NCI-H1436 (cell line): ENCODE results near the gene HOXB6.

Experiments used
- DNase-seq: peaks from one replicate; lab custom pipeline; 2025; lab: John Stamatoyannopoulos, UW

HOXB6 gene

DNA sequence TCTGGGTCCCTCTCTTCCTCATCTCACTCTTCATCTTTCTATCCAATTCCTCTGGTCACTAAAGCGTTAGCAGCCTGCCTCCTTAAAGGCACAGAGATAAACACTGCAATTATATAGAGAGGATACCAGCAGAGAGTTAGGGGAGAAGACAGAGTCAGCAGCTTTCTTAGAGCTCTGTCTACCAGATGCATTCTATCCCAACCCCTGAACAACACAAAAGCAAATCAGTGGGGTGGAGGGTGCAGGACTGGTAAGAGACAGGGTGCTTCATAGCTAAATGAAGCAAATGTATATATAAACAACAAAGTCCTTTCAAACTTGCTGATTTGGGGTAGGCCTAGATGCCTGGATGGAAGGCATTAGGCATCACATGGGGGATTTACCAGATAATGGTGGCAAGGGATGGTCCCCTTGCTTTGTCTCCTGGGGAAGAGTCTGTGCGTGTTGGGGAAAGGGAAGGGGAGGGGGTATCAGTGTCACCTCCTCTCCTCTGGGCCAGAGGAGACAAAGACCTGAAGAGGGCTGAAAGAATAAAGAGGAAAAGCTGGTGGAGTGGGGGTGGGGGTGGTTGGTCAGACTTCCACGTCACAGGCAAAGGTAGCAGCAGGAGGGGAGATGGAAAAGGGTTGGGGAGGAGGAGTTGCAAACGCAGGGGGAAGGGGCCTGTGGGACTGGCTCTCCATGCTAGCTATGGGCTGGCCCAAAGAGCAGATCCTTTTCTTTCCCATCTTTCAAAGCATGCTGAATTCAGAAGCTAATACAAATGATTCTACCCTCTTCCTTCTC, 38.7 kb downstream of the HOXB6 start:
- DNase-seq = no peak

DNA sequence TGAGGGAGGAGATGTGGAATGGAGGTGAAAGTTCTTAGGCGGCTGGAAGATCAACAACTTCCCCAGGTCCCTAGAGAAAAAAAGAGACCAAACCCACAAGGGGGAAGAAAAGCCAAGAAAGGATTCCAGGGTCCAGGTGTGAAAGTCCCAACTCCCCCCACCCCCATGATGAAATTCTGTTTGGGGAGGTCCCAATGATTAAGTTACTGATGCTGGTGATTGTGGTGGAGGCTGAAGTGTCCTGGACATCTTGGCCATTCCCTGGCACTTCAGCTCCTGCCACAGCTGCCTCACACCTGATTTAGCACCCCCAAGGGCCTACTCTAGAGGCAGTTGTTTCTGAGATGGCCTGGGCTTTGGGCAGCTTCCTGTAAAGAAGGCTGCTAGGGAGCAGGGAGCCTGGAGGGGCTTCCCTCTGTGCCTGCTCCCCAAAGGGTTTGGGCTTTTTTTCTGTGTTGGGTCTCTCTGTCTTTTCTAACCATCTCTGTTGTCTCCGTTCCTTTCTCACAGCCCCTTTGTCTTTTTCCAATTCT, 39.7 kb downstream of the HOXB6 start:
- DNase-seq = no peak

DNA sequence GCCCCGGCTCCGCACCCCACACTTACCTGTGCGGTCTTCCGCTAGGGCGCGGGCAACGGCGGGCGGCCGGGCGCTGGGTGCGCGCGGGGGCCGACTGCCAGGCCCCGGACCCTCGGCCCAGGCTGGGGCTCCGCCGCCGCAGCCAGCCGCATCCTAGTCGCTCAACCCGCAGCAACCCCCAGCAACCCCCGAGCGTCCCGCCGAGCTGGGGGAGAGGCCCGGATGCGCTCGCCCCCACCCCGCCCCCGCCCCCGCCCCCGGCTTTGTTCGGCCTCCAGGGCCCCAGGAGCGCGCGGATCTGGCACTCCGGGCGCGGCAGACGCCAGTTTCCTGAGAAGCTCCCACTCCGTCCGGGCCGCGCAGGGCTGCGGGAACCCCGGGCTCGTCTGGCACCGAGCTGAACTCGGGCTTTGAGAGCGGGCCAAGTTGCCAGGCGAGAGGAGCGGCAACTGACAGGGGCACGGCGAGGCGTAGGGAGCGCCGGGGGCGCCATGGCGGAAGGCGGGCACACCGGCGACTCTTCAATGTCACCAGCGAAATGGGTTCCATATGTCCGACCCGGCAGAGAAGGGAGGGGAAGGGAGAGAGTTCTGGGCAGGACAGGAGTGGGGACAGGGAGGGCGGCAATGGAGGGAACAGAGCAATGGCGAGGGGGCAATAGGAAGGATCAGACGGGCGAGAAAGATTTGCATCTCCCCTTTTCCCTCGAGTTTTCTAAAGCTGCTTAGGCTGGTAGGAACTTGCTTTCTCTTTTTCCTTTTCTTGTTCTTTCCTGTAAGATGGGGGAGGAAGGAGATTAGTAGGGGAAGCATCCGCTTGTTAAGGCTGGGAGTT, 40.4 kb downstream of the HOXB6 start:
- DNase-seq = peak; percentile 55

DNA sequence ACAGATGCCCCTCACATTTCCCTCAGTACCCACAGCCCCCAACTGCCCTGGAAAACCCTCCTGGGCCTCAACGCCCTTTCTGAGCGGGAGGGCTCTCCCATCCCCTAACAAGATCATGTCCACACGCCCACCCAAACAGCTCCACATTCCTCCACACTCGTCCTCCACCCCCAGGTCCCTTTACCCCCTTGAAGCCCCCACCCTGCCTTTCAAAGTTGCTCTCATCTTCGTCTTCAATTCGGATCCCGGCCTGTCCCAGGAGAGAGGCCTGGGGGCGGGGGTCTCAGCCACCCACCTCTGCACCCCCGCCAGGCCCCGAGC, 41.0 kb downstream of the HOXB6 start:
- no peak for DNase-seq

DNA sequence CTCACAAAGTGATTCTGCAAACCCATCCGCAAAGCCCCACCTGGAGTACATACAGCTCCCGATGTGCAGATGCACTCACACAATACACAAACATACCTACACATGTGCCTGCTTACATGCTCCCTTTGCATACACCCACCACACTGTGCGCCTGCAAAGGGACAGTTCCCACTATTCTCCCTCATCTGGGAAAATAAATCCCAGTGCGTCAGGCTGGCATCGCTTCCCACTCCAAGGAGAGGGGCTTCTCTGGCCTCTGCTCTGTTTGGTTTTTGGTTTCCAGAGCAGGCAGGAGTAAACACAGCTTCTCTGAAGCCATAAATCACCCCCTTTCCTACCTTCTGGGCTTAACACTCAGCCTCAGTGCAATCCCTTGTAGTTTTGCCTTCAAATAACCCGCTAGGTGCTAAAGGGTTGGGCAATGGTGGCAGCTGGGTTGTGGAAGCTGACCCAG, 41.4 kb downstream of the HOXB6 start:
- DNase-seq = no peak

DNA sequence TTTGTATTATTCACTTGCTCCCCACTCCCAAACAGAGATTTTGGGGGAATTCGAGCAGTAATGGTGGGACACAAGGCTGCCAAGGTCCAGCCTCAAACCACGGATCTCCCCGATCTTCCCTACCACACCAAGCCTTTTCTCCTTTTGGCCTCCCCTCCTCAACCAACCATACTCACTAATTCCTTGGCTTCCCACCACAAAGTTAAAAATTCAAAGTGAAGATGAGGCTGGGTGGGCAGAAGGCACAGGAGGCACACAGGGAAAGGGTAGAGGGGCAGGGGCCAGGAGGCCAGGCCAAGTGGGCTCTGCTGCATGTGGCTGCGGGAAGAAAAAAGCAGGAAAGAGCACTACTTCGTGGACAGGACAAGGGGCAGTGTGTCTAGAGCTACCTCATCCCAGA, 41.9 kb downstream of the HOXB6 start:
- no peak for DNase-seq

DNA sequence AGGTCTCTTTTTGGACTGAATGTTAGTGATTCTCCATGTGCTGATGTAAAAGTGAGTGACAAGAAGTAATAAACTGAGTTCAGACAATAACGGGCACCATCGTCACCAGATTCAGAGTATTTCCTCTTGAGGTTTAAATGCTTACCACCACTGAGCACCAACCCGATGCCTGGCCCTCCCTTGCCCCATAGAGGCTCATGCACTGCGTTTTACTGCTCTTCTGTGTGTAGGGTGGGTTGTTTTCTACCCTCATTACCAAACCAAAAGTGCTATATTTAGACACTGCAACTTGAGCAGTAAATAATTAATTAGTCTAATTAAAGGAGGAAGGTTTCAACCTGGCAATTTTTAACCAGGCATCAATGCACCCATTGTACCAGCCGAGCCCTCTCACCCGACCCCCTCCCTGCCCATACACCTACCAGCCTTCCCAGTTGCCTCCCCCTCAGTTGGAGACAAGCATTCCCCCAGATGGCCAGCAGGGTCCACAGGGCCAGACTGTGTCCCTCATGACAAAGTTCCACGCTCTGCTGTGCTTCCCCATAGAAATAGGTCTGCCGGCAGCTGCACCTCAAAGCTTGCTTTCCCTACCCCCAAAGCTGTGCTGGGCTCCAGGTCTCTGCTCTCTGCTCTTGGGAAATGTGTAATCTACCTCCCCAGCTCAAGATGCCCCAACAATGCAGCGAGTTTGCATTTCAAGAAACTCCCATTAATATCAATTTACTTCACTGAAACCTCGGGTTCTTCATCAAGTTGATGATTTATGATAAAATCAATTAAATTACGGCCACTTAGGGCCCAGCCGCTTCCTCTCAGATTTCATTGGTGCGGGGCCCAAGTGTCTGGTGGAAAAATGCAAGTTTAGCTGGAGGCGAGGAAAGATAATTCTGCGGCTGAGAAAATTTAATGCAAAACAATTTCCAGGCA, 42.6 kb downstream of the HOXB6 start:
- no peak for DNase-seq

DNA sequence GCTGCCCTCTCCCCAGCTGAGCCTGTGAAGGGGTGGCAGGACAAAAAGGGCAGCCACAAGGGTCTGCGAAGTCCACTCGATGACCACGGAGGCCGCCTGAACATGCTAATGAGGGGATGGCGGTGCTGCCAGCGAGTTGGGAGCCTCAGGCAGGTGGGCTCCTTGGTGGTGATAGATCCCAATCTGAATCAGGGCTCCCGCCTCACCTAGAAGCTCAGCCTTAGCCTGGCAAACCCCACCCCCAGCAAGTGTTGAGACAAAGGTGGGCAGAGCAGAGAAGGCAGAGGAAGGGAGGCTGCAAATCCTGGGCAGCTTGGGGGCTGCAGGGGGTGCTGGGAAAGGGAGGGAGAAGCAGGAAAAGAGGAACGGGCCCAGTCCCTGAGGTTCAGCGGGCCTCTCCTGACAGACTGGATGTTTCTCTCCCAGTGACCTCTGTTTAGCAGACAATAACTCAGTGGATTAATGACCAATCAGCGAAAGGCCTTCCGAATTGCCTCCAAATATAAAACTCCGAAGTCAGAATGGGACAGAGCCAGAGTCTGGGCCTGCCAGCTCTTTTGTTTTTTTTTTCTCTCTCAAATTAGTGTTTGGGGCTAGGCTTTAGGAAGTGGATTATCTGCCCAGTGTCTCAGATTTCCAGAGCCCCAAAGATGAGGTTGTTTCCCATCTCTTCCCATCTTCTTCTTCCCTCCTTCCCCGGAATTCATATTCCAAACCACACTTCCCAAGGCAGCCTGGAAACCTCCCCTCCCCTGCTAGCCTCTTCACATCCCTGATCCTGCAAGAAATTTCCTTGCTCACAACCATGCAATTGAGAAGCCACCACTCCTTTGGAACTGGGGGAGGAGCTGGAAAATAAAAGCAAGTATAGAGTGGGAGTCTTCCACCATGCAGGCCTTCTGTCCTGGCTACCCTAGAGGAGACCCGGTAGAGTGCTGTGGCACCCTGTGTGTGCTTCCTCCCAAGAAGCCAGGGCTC, 44.7 kb downstream of the HOXB6 start:
- no peak for DNase-seq

DNA sequence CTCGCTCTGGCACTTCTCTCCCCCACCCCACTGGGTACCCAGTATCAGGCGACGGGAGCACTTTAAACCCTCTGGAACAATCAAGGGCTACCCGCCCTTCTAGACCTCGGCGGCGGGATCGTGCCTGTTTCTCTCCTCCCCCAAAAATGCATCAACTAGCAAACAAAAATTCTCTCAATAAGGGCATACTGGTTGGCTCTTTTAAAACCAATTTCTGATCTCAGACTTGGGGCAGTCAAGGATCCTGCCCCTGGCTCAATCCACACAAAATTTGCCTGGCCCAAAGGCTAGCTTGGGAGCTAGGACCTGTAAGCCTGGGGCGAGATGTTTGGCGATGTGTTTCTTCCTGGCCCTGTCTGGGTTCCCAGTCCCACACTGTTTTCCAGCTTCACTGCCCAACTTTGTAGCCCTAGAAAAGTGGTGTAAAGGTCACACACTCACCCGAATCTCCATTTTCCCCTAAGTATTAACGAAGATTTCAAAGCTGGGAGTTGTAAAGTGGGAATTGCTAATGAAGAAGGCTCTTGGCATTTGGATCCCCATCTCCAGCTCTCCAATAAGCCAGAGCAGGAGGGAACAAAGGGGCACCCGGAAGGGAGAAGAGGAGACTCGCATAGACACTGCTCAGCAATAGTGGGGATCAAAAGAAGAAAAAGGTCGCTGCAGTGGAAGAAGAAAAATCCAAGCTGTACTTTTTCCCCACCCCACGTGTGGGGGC, 45.5 kb downstream of the HOXB6 start:
- no peak for DNase-seq

DNA sequence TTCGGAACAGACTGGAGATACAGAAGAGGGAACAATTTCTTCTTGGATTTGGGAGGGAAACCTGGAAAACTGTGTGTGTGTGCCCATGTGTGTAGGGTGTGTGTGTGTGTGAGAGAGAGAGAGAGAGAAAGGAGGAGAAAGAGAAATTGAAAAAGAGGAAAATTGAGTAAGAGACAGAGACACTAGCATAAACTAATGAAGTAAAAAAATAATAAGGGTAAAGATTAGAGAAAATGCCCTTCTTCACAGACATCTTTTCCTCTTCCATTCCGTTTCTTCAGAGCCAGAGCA, 46.0 kb downstream of the HOXB6 start:
- no peak for DNase-seq

DNA sequence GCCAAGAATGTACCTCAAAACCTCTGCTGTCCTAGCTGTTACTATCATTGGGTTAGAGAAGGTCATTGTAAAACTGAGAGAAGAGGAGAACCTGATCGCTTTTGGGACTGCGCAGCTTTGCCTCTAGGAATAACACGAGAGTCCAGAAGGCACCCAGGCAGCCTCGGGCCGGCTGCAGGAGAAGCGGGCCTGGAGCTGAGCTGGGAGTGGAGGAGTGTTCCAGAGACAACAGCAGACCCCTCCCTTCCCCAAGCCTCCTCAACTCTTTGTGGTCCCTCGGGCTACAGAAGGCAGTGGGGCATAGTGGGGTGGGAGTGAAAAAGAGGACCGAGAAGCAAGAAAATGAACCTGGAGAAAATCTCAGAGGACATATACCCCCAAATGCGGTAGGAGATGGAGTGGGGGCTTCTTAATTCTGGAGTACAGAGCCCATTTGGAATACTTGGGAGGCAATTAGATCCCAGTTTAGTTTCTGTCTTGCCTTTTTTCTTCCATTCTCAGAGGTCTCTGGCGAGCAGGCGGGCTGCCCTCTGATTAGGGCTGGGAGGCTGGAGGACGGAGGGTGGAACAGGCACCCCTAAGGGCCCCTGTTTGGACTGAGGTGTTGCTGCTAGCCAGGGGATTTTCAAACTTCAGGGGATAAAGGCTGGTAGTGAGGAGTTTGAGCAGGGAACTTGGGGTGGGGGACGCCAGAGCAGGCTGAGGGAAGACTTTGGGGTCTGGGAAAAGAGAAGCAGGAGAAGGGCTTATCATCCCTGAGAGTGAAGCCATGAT, 46.5 kb downstream of the HOXB6 start:
- no peak for DNase-seq

DNA sequence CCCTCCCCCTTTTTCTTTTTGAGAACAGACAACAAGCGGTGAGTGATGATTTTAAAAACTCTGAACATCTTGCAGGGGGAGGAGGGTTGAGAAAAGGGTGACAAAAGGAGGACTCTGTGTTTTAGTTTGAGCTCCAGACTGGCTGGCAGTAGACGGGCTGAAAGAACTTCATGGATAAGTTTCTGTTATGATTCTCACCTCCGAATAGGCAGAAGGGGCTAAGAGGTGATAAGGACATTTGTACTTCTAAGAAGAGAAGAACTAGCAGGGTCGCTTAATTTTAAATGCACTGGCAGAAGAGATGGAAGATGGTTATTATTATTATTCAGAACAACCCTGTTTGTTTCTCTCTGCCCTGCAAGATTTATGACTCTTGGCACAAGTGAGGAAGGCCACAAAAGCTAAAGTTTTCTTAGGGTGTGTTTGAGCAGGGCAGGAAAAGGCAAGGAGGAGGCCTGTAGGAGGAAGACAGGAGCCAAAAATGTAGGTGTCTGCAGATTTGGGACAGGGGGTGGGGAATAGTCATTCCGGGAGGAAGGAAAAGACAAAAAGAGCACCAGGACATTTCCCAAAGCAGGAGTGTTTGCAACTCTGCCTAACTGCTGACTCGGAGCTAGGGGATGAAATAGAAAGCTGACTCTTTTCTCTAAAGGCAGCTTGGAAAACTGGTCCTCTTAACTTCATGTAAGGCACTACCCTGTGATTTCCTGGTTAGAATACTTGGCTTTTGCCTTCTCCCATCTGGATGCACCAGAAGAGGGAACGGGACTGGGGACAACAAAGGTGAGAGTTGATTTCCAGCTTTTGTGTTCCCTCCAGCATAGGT, 48.0 kb downstream of the HOXB6 start:
- DNase-seq = no peak

DNA sequence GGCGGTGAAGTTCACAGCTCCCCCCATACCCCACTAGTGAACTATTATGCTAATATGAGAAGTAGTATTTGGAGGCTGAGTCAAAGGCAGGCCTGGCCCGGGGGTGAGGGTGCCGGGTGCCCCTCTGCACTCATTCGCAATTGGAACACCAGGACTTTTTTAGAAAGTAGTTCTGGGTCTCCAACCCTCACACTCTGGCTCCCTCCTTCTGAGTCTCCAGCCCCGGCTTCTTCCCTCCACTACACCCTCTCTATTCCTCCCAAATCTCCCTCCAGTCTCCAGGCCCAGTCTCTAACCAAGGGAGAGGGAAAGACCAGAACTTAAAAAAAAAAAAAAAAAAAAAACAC, 48.6 kb downstream of the HOXB6 start:
- no peak for DNase-seq

DNA sequence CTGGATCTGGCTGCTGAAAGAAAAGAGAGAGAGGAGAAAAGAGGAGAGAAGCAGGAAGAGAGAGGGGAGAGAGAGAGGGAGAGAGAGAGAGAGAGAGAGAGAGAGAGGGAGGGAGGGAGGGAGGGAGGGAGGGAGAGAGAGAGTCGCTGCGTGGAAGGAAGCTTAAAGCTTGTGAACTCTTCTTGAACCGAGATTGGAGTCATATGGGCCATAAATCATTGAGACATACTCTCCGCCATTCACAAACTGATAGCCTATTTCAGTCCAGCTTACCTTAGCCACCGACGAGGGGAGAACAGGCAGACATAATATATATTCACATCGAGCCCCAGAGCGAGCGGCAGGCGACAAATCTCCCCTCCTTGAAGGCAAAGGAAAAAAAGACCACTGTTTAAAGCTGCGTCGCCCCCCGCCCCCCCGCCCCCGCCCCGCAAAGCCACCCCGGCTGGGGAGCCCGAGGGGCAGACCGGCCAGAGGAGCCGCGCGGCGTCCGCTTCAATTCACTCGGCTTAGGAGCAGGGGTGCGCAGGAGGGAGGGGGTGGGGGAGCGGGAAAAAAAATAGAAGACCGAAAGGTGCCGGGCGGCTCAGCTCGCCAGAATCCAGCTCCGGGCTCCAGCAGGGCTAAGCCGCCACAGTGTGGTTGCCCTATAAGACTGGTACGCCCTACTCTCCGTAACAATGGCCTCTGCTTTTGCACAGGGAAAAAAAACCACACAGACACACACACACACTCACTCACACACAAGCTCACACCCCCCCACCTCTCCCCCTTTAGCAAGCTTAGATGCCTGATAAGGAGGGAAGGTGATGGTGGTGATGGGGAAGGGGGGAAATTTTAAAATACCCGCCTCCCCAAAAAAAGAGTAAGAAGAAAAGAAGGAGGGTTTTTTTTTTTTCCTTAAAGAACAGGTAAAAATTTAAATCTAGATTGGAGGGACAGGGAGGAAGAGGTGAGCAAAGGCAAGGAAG, 49.2 kb downstream of the HOXB6 start:
- peak; percentile 65 for DNase-seq

DNA sequence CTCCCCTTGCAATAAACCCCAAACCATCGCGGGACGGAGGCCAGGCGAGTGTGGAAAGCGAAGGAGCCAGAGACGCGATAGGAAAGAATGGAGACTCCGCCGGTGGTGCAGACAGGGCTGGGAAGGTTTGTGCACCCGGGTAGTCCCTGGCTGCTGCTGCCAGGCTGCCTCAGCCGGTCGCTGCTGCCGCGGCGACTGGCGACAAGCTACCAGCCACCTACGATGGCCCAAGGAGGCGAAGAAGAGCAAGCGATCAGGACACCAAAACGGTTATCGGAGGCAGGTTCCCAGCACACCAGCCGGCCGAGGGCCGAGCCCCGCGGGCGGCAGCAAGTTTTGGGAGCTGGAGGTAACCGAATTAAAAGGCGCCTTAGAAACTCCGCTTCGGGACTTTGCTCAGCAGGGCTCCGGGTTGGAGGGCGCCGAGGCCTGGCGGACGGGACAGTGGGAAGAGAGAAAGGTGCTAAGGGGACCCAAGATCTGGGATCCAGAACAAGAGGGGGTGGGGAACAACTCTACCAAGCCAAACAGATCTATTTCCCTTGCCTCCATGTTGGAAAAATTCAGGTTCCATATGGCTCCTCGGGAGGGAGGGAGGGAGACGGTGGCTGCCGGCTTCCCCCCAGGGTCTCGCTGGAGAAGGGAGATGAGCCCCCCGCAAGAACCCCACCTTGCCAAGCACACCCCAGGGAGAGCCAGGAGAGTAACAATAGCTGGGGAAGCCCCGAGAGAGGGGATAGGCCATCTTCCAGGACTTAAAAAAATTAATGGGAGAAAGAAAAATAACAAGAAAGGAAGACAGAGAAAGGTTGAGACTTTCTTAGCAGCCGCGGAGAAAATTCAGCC, 50.2 kb downstream of the HOXB6 start:
- no peak for DNase-seq

DNA sequence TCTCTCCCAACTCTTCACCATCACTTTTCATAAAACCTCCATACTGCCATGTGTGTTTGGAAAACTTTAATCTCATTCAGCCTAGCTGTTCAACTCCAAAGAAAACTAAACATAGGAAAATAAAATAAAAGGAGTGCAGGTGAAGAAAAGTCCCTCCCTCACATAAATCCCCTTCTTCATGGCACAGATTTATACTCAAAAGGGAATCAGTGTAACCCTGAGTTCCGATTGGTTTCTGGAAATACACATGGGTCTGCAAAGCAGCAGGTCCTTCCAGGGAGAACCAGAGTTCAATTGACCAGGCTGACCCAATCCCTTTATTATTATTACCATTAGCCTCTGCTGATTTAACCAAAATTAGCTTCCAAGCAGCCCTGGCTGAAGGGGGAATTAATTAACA, 51.0 kb downstream of the HOXB6 start:
- DNase-seq = no peak

DNA sequence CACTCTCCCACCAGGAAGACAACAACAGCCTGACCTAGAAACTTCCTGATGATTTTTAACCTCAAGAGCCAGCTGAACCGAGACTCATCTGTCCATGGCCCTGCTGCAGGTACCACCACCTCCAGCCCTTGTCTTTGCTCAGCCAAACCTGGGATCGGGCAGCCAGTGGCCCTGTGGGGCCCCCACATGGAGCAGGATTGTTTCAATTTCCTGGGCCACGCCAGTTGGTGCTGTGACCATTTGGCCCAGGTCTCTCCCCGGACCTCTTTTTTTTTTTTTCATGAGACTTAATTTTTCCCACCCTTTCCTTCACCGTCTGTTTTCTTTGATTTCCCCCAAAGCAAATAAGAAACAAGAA, 51.6 kb downstream of the HOXB6 start:
- DNase-seq = no peak
